HG03558 (cell line): Measurements from ENCODE around the gene SLF2.

Experiments used
- ATAC-seq: cut with Tn5 transposase; IDR thresholded peaks from one replicate; pipeline ENCODE4 v1.9.1; 2021; ENCODE audit warnings: moderate number of reproducible peaks; ENCODE audit not compliant: unreplicated experiment; ENCODE audit errors: extremely low read depth

SLF2 gene

GRCh38 chr10:100912605-100913469, at the start of gene SLF2:
TSS of gene SLF2 (plus strand) at chr10:100912963. CDS start at chr10:100913111, 148 bp downstream.
- ATAC-seq: peak; percentile 86

DNA sequence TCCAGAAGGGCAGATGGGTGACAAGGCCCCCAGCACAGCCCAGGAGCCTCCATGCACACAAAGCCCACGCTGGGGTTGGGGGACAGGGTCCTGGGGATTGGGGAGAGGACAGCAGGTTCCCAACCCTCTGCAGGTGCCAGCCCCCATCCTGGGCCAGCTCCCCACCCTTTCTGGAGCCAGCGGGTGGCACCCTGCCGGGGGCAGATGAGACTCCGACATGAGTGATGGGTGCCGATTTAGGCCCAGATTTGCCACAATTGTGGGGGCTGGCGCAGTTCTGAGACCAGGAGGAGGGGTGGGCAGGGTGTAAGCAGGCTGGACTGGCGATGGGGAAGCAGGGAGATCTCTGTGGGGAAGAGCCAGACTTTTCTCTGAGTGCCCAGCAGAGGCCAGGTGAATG, 49.3 kb upstream of the SLF2 start:
- no peak for ATAC-seq

- no peak for ATAC-seq
These were observed 48.5 kb upstream of the SLF2 start for GRCh38 chr10:100864036-100864885.

- no peak for ATAC-seq
These were observed 47.8 kb upstream of the SLF2 start for GRCh38 chr10:100864978-100865377.

GRCh38 chr10:100866010-100866409, 46.8 kb upstream of the SLF2 start:
- ATAC-seq: no peak

DNA sequence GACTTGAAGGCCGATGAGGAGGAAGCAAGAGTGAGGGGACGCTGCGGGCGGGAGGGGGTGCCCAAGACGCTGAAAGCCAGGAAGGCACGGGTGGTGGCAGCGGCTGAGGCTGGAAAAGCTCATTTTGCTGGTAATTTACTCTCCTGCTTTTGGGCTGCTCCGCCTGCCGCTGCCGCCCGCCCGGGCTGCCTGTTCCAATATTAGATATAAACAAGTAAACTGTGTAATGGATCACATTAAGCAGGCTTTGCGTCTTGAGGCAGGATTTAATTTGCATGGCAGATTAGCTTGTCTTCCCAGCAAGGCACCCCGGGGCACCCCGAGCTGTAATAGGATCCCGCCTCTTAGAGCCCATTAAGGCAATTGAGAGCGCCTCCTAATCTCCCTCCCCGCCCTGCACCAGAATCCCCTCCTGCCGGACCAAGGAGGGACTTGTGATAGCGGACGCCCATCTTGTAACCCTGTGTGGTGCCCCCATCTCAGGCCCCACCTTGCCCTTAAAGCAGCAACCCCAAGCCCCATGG, 46.1 kb upstream of the SLF2 start:
- no peak for ATAC-seq

- no peak for ATAC-seq
These were observed 45.4 kb upstream of the SLF2 start for GRCh38 chr10:100867261-100867963.

GRCh38 chr10:100868382-100868781, 44.4 kb upstream of the SLF2 start:
- no peak for ATAC-seq

GRCh38 chr10:100869399-100869798, 43.4 kb upstream of the SLF2 start:
- ATAC-seq: no peak

GRCh38 chr10:100872034-100872791, 40.5 kb upstream of the SLF2 start:
- ATAC-seq: no peak

GRCh38 chr10:100873146-100873826, 39.5 kb upstream of the SLF2 start:
- ATAC-seq: no peak

DNA sequence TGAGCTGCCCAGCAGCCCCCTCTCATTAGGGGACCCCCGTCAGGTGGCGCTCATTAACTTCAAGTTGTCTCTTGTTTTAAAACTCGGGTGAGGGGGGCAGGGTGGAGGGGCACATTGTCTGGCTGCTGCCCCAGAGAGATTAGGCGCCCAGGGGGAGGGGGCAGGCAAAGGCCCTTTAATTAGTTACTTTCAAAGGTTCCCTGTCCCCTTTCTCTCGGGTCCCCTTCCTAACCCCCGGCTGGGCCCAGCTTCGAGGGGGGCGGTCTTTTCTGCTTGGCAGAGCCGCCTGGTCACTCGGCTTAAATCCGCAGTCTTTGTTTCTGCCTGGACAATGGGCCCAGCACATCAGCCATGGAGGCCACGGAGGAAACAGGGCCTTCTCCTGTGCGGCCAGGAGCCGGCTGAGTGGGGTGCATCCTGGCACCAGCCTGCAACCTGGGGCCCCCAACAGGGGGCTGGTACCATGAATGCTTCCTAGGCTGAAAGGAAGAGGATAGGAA, 38.9 kb upstream of the SLF2 start:
- ATAC-seq: no peak

- no peak for ATAC-seq
These were observed 37.9 kb upstream of the SLF2 start for GRCh38 chr10:100874702-100875483.

DNA sequence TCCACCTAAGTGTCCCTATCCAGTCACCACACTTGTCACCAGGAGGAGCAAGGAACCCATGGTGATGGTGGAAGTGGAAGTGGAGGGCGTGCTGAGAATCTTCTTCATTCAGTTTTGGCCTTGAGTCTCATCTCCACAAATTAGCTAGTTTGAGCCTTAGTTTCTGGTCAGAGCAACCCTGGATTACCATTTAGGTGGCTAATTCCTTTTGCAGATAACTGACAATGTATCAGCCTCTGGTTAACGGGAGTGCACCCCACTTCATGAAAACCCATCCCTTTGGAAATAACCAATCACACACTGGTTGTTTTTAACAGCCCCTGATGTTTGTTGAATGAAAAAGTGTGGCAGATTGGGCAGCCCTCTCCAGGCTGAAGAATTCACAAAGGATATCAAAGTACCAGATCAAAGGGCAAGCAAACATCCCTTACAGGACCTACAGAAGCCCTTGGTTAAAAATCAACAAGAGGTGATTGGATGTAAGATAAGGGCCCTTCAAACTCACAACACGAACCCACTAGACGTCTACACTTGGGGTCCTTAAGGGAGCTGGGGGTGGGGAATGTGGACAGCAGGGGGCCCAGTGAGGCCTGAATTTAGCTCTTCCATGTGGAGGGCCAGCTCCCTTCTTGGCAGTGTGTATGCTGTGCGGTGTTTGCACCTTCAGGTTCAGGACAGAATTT, 37.1 kb upstream of the SLF2 start:
- ATAC-seq: no peak

GRCh38 chr10:100876585-100877460, 35.9 kb upstream of the SLF2 start:
- no peak for ATAC-seq

DNA sequence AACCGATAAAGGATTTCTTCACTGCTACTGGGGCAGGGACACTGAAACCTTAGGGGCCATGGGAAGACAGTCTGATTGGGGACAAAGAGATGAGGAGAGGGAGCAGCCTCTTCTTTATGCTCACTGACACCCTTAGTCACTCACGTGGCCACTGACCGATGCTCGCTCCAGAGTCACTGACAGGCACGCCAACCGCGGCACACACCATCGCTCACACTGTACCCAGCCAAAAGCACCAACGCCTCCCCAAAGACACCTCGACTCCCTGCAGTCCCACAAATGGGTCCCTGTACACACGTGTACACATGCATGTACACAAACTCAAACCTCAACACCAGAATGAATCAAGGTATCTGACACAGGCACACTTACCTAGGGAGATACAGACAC, 35.3 kb upstream of the SLF2 start:
- no peak for ATAC-seq
